WI38 (cell line): ENCODE data around the gene UBL5.

Source experiments
- H3K4me3 ChIP-seq: 2 replicates; pipeline ENCODE4 v1.5.1; 2011; ENCODE audit warnings: low read depth, mild to moderate bottlenecking, control low read depth, low read length
- TF ChIP-seq, protein P1 (sequence below): IDR thresholded peaks from 2 replicates; pipeline ENCODE4 v1.5.1; 2012; ENCODE audit warnings: low read depth, mild to moderate bottlenecking, control low read depth, low read length

The UBL5 gene

DNA sequence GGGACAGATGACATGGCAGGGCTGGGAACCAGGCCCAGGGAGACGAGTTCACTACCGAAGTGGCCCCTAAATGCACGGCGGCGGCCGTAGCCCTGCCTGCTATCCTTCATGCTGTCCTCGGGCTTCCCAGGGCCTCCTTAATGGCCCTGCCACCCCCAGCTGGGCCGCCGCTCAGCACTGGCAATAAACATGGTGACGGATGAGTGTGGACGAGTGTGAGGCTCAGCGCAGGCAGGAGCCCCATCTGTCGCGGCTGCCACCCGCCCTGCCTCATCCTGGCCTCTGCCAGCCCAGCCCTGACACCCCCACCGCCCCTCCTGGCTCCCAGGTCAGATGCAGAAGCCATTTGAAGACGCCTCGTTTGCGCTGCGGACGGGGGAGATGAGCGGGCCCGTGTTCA lies 21.0 kb downstream of the UBL5 start:
- TF ChIP-seq, protein P1, sequence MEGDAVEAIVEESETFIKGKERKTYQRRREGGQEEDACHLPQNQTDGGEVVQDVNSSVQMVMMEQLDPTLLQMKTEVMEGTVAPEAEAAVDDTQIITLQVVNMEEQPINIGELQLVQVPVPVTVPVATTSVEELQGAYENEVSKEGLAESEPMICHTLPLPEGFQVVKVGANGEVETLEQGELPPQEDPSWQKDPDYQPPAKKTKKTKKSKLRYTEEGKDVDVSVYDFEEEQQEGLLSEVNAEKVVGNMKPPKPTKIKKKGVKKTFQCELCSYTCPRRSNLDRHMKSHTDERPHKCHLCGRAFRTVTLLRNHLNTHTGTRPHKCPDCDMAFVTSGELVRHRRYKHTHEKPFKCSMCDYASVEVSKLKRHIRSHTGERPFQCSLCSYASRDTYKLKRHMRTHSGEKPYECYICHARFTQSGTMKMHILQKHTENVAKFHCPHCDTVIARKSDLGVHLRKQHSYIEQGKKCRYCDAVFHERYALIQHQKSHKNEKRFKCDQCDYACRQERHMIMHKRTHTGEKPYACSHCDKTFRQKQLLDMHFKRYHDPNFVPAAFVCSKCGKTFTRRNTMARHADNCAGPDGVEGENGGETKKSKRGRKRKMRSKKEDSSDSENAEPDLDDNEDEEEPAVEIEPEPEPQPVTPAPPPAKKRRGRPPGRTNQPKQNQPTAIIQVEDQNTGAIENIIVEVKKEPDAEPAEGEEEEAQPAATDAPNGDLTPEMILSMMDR = no peak
- no peak overlapping the region for H3K4me3 ChIP-seq

- no peak overlapping the region for H3K4me3 ChIP-seq
- TF ChIP-seq, protein P1 = no peak
Observed at GRCh38 chr19:9849791-9850190, 22.1 kb downstream of the UBL5 start.

DNA sequence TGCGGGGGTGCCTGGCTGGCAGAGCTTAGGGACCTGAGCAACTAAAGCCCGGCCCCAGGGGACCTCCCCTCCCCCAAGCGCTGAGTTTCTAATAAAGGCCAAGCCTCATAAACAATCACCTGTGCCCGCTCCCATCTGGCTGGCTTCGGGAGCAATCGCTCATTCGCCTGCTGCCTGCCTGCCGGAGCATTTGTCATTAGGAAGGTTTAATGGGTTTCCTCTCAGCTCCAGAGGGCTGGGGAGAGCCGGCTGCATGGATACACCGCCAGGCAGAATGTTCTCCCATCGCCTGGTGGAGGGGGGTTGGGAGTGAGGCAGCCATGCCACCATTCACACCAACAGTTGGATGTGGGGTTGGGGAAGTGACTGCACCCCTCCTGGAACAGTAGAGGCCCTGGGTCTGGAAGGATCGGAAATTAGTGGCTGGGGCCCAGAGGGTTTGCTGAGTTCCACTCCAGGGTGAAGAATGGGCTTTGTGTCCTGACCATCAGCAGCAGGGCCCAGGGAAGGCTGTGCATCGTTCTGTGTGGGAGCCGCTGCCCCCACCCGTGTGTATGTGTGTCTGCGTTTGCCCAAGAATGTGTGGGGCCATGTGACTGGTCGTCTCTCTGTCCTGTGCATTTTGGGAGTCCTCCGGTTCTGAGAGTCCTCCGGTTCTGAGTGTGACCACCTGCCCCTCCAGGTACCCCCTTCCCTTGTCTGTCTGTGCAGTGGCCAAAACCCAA lies 22.7 kb downstream of the UBL5 start:
- TF ChIP-seq, protein P1 = no peak
- no peak overlapping the region for H3K4me3 ChIP-seq

DNA sequence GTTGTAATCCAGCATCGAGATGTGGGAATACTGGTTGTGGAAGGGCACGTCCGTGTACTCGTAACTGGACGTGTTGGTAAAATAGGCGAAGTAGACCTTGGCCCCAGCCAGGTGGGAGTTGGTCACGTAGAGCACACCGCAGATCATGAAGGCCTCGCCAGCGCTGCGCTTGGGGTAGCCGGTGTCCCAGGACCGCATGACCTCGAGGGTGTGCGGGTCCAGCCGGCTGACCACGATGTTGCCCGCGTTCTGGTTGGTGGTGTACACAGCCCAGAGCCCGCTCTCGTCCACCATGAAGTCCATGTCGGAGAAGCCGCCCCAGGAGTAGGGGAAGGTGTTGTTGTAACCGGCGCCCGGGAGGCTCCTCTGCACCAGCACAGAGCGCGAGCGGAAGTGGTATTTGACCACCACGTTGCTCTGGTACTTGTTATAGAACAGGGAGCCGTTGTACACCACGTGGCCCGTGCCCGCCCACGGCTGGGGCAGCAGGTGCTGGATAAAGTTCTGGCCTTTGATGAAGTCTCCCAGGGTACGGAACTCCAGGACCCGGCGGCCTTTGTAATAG lies 26.6 kb downstream of the UBL5 start:
- no peak overlapping the region for H3K4me3 ChIP-seq
- TF ChIP-seq, protein P1 = no peak

DNA sequence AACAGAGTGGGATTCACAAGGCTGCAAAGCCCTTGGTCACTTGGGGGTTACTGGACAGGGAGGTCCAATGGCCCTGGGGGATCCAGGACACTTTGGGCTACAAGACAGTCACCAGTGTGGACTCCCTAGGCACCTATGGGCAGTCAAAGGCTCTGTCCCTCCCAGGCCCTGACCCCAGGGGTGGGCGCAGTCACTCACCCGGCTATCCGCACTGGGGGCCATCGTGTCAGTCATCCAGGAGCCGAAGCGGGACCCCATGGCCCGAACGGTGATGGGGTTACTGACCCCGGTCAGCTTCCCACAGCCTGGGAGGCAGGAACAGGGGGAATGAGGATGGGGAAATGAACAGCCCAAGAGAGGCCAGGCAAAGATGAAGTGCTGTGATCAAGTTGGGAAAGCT lies 28.9 kb downstream of the UBL5 start:
- TF ChIP-seq, protein P1 = no peak
- no peak overlapping the region for H3K4me3 ChIP-seq

- TF ChIP-seq, protein P1 = no peak
Observed at GRCh38 chr19:9857076-9857721, 29.5 kb downstream of the UBL5 start.

More at GRCh38 chr19:9857076-9857721, 29.5 kb downstream of the UBL5 start:
- no peak overlapping the region for H3K4me3 ChIP-seq
